Ishikawa (cell line): ENCODE results near the gene OSBPL8.

Experiments used
- CEBPB ChIP-seq: IDR thresholded peaks from 2 replicates; pipeline ENCODE4 v1.6.1; 2012
- CREB1 ChIP-seq: IDR thresholded peaks from 2 replicates; pipeline ENCODE4 v1.6.1; 2012; ENCODE audit warnings: low read depth
- EGR1 ChIP-seq: IDR thresholded peaks from 2 replicates; pipeline ENCODE4 v1.6.1; 2012
- EP300 ChIP-seq: IDR thresholded peaks from 2 replicates; pipeline ENCODE4 v1.6.1; 2012; ENCODE audit warnings: borderline replicate concordance
- FOXM1 ChIP-seq: IDR thresholded peaks from 2 replicates; pipeline ENCODE4 v1.6.1; 2012; ENCODE audit warnings: low read depth, borderline replicate concordance
- MAX ChIP-seq: IDR thresholded peaks from 2 replicates; pipeline ENCODE4 v1.6.1; 2012
- NFIC ChIP-seq: IDR thresholded peaks from 2 replicates; pipeline ENCODE4 v1.6.1; 2012
- RAD21 ChIP-seq: IDR thresholded peaks from 2 replicates; pipeline ENCODE4 v1.6.1; 2012; ENCODE audit warnings: low read depth
- TAF1 ChIP-seq: IDR thresholded peaks from 2 replicates; pipeline ENCODE4 v1.6.1; 2012; ENCODE audit warnings: low read depth, mild to moderate bottlenecking
- TCF12 ChIP-seq: IDR thresholded peaks from 2 replicates; pipeline ENCODE4 v1.6.1; 2012; ENCODE audit warnings: low read depth
- TEAD4 ChIP-seq: IDR thresholded peaks from 2 replicates; pipeline ENCODE4 v1.6.1; 2012
- USF1 ChIP-seq: IDR thresholded peaks from 2 replicates; pipeline ENCODE4 v1.6.1; 2012
- YY1 ChIP-seq: IDR thresholded peaks from 2 replicates; pipeline ENCODE4 v1.6.1; 2012; ENCODE audit warnings: low read depth
- ZBTB7A ChIP-seq: IDR thresholded peaks from 2 replicates; pipeline ENCODE4 v1.6.1; 2012; ENCODE audit warnings: low read depth
- TF ChIP-seq, protein P1 (sequence below): IDR thresholded peaks from 2 replicates; pipeline ENCODE4 v1.6.1; 2012; ENCODE audit warnings: low read depth, mild to moderate bottlenecking

OSBPL8 gene

GRCh38 chr12:76529226-76529918, 30.2 kb downstream of the OSBPL8 start:
- TF ChIP-seq YY1 (no peak), TCF12 (no peak), EP300 (no peak), CEBPB (no peak), TEAD4 (no peak), USF1 (no peak), EGR1 (no peak), RAD21 (no peak), ZBTB7A (no peak), NFIC (no peak), FOXM1 (no peak), MAX (no peak), CREB1 (no peak), TAF1 (no peak)
- TF ChIP-seq, protein P1, sequence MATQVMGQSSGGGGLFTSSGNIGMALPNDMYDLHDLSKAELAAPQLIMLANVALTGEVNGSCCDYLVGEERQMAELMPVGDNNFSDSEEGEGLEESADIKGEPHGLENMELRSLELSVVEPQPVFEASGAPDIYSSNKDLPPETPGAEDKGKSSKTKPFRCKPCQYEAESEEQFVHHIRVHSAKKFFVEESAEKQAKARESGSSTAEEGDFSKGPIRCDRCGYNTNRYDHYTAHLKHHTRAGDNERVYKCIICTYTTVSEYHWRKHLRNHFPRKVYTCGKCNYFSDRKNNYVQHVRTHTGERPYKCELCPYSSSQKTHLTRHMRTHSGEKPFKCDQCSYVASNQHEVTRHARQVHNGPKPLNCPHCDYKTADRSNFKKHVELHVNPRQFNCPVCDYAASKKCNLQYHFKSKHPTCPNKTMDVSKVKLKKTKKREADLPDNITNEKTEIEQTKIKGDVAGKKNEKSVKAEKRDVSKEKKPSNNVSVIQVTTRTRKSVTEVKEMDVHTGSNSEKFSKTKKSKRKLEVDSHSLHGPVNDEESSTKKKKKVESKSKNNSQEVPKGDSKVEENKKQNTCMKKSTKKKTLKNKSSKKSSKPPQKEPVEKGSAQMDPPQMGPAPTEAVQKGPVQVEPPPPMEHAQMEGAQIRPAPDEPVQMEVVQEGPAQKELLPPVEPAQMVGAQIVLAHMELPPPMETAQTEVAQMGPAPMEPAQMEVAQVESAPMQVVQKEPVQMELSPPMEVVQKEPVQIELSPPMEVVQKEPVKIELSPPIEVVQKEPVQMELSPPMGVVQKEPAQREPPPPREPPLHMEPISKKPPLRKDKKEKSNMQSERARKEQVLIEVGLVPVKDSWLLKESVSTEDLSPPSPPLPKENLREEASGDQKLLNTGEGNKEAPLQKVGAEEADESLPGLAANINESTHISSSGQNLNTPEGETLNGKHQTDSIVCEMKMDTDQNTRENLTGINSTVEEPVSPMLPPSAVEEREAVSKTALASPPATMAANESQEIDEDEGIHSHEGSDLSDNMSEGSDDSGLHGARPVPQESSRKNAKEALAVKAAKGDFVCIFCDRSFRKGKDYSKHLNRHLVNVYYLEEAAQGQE = no peak

- no peak for TF ChIP-seq RAD21
- no peak for TF ChIP-seq NFIC
- TF ChIP-seq YY1 = no peak
- TF ChIP-seq TCF12 = no peak
- no peak for TF ChIP-seq FOXM1
- no peak for TF ChIP-seq CREB1
- TF ChIP-seq TAF1 = no peak
Measured at GRCh38 chr12:76523408-76523807, 36.2 kb downstream of the OSBPL8 start.

- TF ChIP-seq, protein P1 = no peak
- TF ChIP-seq CEBPB = no peak
- no peak for TF ChIP-seq EP300
- TF ChIP-seq YY1 = no peak
Measured at GRCh38 chr12:76520348-76520747, 39.2 kb downstream of the OSBPL8 start.

- no peak for TF ChIP-seq FOXM1
- no peak for TF ChIP-seq USF1
Measured at GRCh38 chr12:76519538-76519937, 40.0 kb downstream of the OSBPL8 start.

GRCh38 chr12:76518699-76519098, 40.9 kb downstream of the OSBPL8 start:
- no peak for TF ChIP-seq MAX
- no peak for TF ChIP-seq EP300
- TF ChIP-seq USF1 = no peak
- TF ChIP-seq CREB1 = no peak
- TF ChIP-seq CEBPB = no peak
- TF ChIP-seq TEAD4 = no peak
- TF ChIP-seq ZBTB7A = no peak

DNA sequence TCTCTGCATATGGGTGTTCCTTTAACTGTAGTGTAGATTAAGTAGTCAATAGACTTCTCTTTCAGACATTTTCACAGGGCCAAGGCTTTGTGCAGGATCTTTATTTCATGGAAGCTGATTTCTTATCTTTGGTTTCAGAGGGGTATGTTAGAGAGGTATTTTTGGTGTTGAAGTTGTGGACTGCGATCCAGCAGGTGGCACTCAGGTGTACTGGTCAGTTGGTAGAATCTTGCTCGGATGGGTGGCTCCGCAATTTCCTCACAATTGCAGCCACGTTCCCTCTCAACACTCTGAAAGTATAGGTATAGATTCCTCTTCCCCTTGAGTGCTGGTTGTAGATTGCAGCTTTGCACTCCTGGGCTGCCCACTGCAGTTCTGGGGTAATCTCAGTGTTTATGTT, 44.3 kb downstream of the OSBPL8 start:
- TF ChIP-seq EP300 (no peak), YY1 (no peak), TAF1 (no peak), CEBPB (no peak), RAD21 (no peak), ZBTB7A (no peak)
- TF ChIP-seq, protein P1 = no peak
